CD4-positive, alpha-beta T cell (primary cell): Measurements from ENCODE around the gene AGPAT3. TPM values are rescaled to one million over a fixed set of nuclear protein-coding genes. Genes with fewer than 3 reads are reported as not detected.

Experiments used
- ATAC-seq: fragments of 200-7000 bp; cut with Tn5 transposase; one replicate; pipeline ENCODE4 v1.10.0; 2022; ENCODE audit warnings: mild to moderate bottlenecking; ENCODE audit not compliant: poor library complexity
- CTCF ChIA-PET: fragments of 350-600 bp; sonication (Branson Sonifier 250); formaldehyde crosslinking; loops from one replicate; lab custom pipeline; 2021; ENCODE audit warnings: antibody characterized with exemption, inconsistent platforms; lab: Charles Lee
- POLR2A ChIA-PET: fragments of 350-600 bp; sonication (Branson Sonifier 250); formaldehyde crosslinking; loops from one replicate; lab custom pipeline; 2021; ENCODE audit warnings: antibody characterized with exemption, inconsistent platforms; lab: Charles Lee
- DNase-seq, 14 experiments: peaks; one replicate each; pipeline ENCODE4 v3.0.0-alpha.2; 2013 to 2020; ENCODE audit warnings: mixed read lengths in 2 of 14
- H3K27ac ChIP-seq, 2 donors: one replicate each; pipeline versions ENCODE4 v1.5.1 to v1.7.0; 2013; ENCODE audit warnings: low read length in 2 of 2, low read depth in 1 of 2, mild to moderate bottlenecking in 1 of 2
- H3K27me3 ChIP-seq, 2 experiments: 1 replicate in 1 of 2; 2 replicates in 1 of 2; pipeline versions ENCODE4 v1.6.1 to v1.7.0; 2013; ENCODE audit warnings: low read length in 2 of 2, control low read depth in 1 of 2, mild to moderate bottlenecking in 1 of 2, moderate library complexity in 1 of 2; ENCODE audit not compliant: insufficient read depth in 2 of 2, control insufficient read depth in 1 of 2
- H3K36me3 ChIP-seq: one replicate; pipeline ENCODE4 v1.6.1; 2013; ENCODE audit warnings: low read length, control low read depth; ENCODE audit not compliant: insufficient read depth
- H3K4me1 ChIP-seq: one replicate; pipeline ENCODE4 v1.6.1; 2013; ENCODE audit warnings: low read length, control low read depth; ENCODE audit not compliant: insufficient read depth
- H3K4me3 ChIP-seq: one replicate; pipeline ENCODE4 v1.5.1; 2013; ENCODE audit warnings: mild to moderate bottlenecking, low read length, moderate library complexity
- H3K9me3 ChIP-seq, 2 experiments: 1 replicate in 1 of 2; 2 replicates in 1 of 2; pipeline versions ENCODE4 v1.6.1 to v1.7.0; 2013; ENCODE audit warnings: low read length in 2 of 2, mild to moderate bottlenecking in 2 of 2, control low read depth in 1 of 2, moderate library complexity in 1 of 2; ENCODE audit not compliant: control insufficient read depth in 1 of 2, insufficient read depth in 1 of 2
- H3K27ac Mint-ChIP-seq: one replicate; pipeline ENCODE4 v1.8.0; 2020; ENCODE audit warnings: mixed read lengths
- H3K27me3 Mint-ChIP-seq: one replicate; pipeline ENCODE4 v1.8.0; 2021; ENCODE audit warnings: mixed read lengths
- H3K36me3 Mint-ChIP-seq: one replicate; pipeline ENCODE4 v1.8.0; 2021; ENCODE audit warnings: low read depth, mixed read lengths
- H3K4me1 Mint-ChIP-seq: one replicate; pipeline ENCODE4 v1.8.0; 2021; ENCODE audit warnings: low read depth, mixed read lengths
- H3K4me3 Mint-ChIP-seq: one replicate; pipeline ENCODE4 v1.8.0; 2020; ENCODE audit warnings: mild to moderate bottlenecking, mixed read lengths
- H3K9me3 Mint-ChIP-seq: one replicate; pipeline ENCODE4 v1.8.0; 2020; ENCODE audit warnings: mixed read lengths
- intact Hi-C, 2 experiments: fragments of 100-400 bp; cut with DNase I in 1 of 2; cut with micrococcal nuclease in 1 of 2; formaldehyde crosslinking; loops; one replicate each; pipeline versions ENCODE4 v1.15.1 to v1.9.0; 2023 to 2025; cut with DNase I, micrococcal nuclease
- total RNA-seq, 174 experiments: library from RNA in 2 of 174; stranded (reverse) in 2 of 174; gene quantifications; one replicate each; pipeline ENCODE4 v1.2.3 and lab custom pipeline; 2021 to 2026
- TF ChIP-seq, protein P1 (sequence below): fragments of 200-600 bp; IDR thresholded peaks from one replicate; pipeline ENCODE4 v1.8.0; 2022; ENCODE audit warnings: antibody characterized with exemption, mild to moderate bottlenecking

AGPAT3 gene
- total RNA-seq, 2 experiments from 2014 or later, result 40.8 to 43.4 TPM

DNA sequence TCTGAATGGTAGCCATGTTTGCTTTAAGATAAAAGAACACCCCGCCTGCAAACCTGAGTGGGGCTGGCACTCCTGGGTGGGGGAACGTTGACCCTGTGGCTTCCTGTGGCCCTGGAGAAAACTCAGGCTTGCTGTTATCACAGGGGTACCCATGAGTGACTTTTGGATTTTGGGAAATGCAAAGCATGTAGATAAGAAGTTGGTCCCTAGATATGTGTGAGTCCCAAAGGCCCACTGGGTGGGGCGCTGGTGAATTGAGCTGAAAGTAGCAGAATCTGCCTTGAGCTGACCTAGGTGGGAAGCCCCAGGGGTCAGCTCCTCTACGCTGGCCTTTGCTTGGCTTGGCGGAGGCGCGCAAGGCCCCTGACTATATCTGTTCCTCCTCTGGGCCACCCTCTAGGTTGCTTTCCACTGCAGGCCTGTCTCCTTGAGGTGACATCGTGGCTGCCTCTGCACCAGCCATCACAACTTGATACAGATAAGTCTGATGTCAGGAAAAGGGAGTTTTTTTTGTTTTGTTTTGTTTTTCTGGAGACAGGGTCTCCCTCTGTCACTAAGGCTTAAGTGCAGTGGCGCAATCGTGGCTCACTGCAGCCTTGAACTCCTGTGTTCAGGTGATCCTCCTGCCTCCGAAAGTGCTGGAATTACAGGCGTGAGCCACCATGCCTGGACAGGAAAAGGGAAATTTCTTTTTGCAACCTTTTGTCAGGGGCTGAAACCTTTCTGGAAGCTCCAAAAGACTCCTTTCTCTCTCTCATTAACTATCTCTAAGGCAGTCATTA, 72.2 kb downstream of the AGPAT3 start:
- H3K27me3 ChIP-seq, result no peaks in the 10 kb centered on the region
- no peak overlapping the region for H3K4me3 ChIP-seq
- no peak for ATAC-seq
- no peaks in the 10 kb centered on the region for H3K27me3 Mint-ChIP-seq
- peaks cover 20% of the 10 kb centered on the region for H3K4me1 Mint-ChIP-seq
- peaks cover 0 to 16% of the 10 kb centered on the region in 2 experiments for H3K9me3 ChIP-seq
- peaks cover 31% of the 10 kb centered on the region for H3K36me3 Mint-ChIP-seq
- peaks cover 20% of the 10 kb centered on the region for H3K4me1 ChIP-seq
- ChIA-PET POLR2A (interaction anchor here (0.9 to 1.8 kb wide), 2 partner anchors 15 to 16 kb away, joined by 3 to 7 read pairs; no protein-coding TSS in a partner anchor), CTCF (interaction anchor here (1.2 kb wide), 1 partner anchor 127 kb away, joined by 3 read pairs; no protein-coding TSS in a partner anchor)
- H3K36me3 ChIP-seq, result peaks cover 37% of the 10 kb centered on the region
- TF ChIP-seq, protein P1, sequence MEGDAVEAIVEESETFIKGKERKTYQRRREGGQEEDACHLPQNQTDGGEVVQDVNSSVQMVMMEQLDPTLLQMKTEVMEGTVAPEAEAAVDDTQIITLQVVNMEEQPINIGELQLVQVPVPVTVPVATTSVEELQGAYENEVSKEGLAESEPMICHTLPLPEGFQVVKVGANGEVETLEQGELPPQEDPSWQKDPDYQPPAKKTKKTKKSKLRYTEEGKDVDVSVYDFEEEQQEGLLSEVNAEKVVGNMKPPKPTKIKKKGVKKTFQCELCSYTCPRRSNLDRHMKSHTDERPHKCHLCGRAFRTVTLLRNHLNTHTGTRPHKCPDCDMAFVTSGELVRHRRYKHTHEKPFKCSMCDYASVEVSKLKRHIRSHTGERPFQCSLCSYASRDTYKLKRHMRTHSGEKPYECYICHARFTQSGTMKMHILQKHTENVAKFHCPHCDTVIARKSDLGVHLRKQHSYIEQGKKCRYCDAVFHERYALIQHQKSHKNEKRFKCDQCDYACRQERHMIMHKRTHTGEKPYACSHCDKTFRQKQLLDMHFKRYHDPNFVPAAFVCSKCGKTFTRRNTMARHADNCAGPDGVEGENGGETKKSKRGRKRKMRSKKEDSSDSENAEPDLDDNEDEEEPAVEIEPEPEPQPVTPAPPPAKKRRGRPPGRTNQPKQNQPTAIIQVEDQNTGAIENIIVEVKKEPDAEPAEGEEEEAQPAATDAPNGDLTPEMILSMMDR, result no peak
- H3K9me3 Mint-ChIP-seq, result no peaks in the 10 kb centered on the region
- peak overlapping the region; percentile 15 for H3K4me3 Mint-ChIP-seq
- H3K27ac ChIP-seq, result no peak overlapping the region
- DNase-seq, result no peak
- H3K27ac Mint-ChIP-seq, result peak overlapping the region; percentile 30
- intact Hi-C loops, result no loop called here

DNA sequence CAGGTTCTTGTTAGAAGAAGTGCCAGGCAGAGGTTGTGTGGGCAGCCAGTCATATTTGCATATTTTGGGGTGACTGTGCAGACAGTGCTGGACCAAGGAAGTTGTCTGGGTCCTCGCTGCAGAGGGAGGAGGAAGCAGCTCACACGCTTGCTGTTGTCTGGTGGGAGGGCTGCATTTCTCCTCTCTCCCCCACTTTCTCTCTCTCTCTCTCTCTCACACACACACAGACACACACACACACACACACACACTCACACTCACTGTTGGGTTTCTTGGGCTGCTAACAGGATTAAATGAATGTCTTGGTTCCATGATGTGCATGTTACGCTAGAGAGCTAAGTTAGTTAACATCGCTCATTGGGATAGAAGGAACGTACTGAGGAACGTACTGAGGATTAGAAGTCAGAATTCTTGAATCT, 72.9 kb downstream of the AGPAT3 start:
- DNase-seq, result no peak
- no peak for ATAC-seq
- Histone ChIP-seq H3K9me3 (peaks cover 0 to 16% of the 10 kb centered on the region in 2 experiments), H3K4me1 (peaks cover 20% of the 10 kb centered on the region), H3K36me3 (peaks cover 43% of the 10 kb centered on the region), H3K27ac (no peak overlapping the region), H3K4me3 (no peak overlapping the region), H3K27me3 (no peaks in the 10 kb centered on the region)
- peaks cover 19% of the 10 kb centered on the region for H3K4me1 Mint-ChIP-seq
- H3K27ac Mint-ChIP-seq, result peak overlapping the region; percentile 30
- ChIA-PET POLR2A (interaction anchor here (1.2 to 1.8 kb wide), 2 partner anchors 16 to 21 kb away, joined by 3 to 7 read pairs; no protein-coding TSS in a partner anchor), CTCF (interaction anchor here (1.0 to 2.5 kb wide), 4 partner anchors 9 to 127 kb away, joined by 3 to 13 read pairs (median 7); no protein-coding TSS in a partner anchor)
- TF ChIP-seq, protein P1, result no peak
- peaks cover 28% of the 10 kb centered on the region for H3K36me3 Mint-ChIP-seq
- peak overlapping the region; percentile 38 for H3K4me3 Mint-ChIP-seq
- intact Hi-C loops, result no loop called here
- no peaks in the 10 kb centered on the region for H3K27me3 Mint-ChIP-seq
- no peaks in the 10 kb centered on the region for H3K9me3 Mint-ChIP-seq

DNA sequence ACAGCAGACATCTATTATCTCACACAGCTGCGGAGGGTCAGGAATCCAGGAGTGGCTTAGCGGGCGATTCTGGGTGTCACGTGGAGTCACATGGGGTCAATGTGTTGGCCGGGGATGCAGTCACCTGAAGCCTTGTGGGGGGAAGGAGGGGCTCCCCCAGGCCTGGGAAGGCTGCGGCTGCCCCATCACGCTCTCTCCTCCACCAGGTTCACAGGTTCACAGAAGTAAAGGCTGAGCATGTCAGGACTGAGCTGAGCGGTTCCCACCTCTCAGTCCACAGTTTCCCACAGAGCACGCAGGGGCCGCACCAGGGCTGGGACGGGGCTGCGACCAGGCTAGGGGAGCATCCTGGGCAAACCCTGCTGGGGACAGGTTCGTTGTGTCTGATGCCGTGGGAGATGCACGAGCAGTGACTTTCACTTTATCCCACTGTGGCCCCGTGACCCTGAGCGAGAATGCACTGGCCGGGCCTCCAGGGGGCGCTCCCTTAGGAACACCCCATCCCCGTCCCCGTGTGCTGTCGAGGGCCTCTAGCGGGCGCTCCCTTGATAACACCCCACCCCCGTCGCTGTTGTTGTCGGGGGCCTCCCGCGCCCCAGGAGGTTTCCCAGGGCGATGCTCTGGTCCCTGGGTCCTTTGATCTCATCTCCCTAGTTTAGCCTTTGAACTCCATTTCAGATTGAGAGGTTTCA, 73.9 kb downstream of the AGPAT3 start:
- Mint-ChIP-seq H3K4me3 (peak overlapping the region; percentile 88), H3K36me3 (peaks cover 22% of the 10 kb centered on the region), H3K27me3 (no peaks in the 10 kb centered on the region), H3K4me1 (peaks cover 19% of the 10 kb centered on the region), H3K9me3 (no peaks in the 10 kb centered on the region), H3K27ac (peak overlapping the region; percentile 82)
- Histone ChIP-seq H3K9me3 (peaks cover 0 to 16% of the 10 kb centered on the region in 2 experiments), H3K4me1 (peaks cover 20% of the 10 kb centered on the region), H3K27ac (peak overlapping the region in 1 of 2 donors; percentile 12), H3K27me3 (no peaks in the 10 kb centered on the region), H3K36me3 (peaks cover 40% of the 10 kb centered on the region), H3K4me3 (peak overlapping the region; percentile 62)
- intact Hi-C loops, result loop anchor here (1.0 kb wide), 3 partner anchors 36 to 129 kb away; no protein-coding TSS in a partner anchor
- ChIA-PET CTCF (interaction anchor here (0.6 to 2.5 kb wide), 9 partner anchors 8 to 1002 kb away, joined by 3 to 13 read pairs (median 3); no protein-coding TSS in a partner anchor), POLR2A (interaction anchor here (1.0 to 1.8 kb wide), 3 partner anchors 17 to 128 kb away, joined by 3 to 7 read pairs (median 3); no protein-coding TSS in a partner anchor)
- DNase-seq, result peak; percentile 86 to 94 (median 90)
- peak; percentile 100 for ATAC-seq
- TF ChIP-seq, protein P1, result peak; percentile 99
